CD8-positive, alpha-beta memory T cell (primary cell): ENCODE data around the gene CPNE5. TPM values are rescaled to one million over a fixed set of nuclear protein-coding genes. Genes with fewer than 3 reads are reported as not detected.
A peak's percentile ranks its signal among the peaks of the same experiment; 100 is the strongest.

ENCODE experiments used
- CTCF ChIA-PET: fragments of 350-600 bp; sonication (Branson Sonifier 250); formaldehyde crosslinking; loops from one replicate; lab custom pipeline; 2021; ENCODE audit warnings: antibody characterized with exemption; lab: Charles Lee
- POLR2A ChIA-PET: fragments of 350-600 bp; sonication (Branson Sonifier 250); formaldehyde crosslinking; loops from one replicate; lab custom pipeline; 2021; ENCODE audit warnings: antibody characterized with exemption; lab: Charles Lee
- DNase-seq, 5 donors: peaks; one replicate each; pipeline versions ENCODE4 v3.0.0 to v3.0.0-alpha.2; 2020 to 2022; ENCODE audit warnings: mixed read lengths in 1 of 5
- H3K27ac ChIP-seq: one replicate; pipeline ENCODE4 v1.7.0; 2013; ENCODE audit warnings: low read depth, mild to moderate bottlenecking, low read length, moderate library complexity
- H3K27me3 ChIP-seq: 2 replicates; pipeline ENCODE4 v1.7.0; 2013; ENCODE audit warnings: low read length, mild to moderate bottlenecking; ENCODE audit not compliant: insufficient read depth, poor library complexity, severe bottlenecking
- H3K36me3 ChIP-seq: 2 replicates; pipeline ENCODE4 v1.7.0; 2013; ENCODE audit warnings: mild to moderate bottlenecking, low read length, moderate library complexity; ENCODE audit not compliant: insufficient read depth
- H3K4me1 ChIP-seq: 2 replicates; pipeline ENCODE4 v1.7.0; 2013; ENCODE audit warnings: mild to moderate bottlenecking, low read length, moderate library complexity; ENCODE audit not compliant: insufficient read depth
- H3K4me3 ChIP-seq: 2 replicates; pipeline ENCODE4 v1.7.0; 2013; ENCODE audit warnings: mild to moderate bottlenecking, low read length
- H3K9me3 ChIP-seq: 2 replicates; pipeline ENCODE4 v1.7.0; 2013; ENCODE audit warnings: mild to moderate bottlenecking, low read length
- H3K27ac Mint-ChIP-seq, 8 donors: one replicate each; pipeline ENCODE4 v1.8.0; 2020 to 2021; ENCODE audit warnings: mixed read lengths in 8 of 8, mild to moderate bottlenecking in 6 of 8, inconsistent platforms in 3 of 8, moderate library complexity in 3 of 8
- H3K27me3 Mint-ChIP-seq, 2 donors: one replicate each; pipeline ENCODE4 v1.8.0; 2020 to 2021; ENCODE audit warnings: mixed read lengths in 2 of 2, mild to moderate bottlenecking in 1 of 2, moderate library complexity in 1 of 2
- H3K36me3 Mint-ChIP-seq, 3 donors: one replicate each; pipeline ENCODE4 v1.8.0; 2020 to 2021; ENCODE audit warnings: mixed read lengths in 3 of 3, inconsistent platforms in 1 of 3, mild to moderate bottlenecking in 1 of 3
- H3K4me1 Mint-ChIP-seq, 3 donors: one replicate each; pipeline ENCODE4 v1.8.0; 2020 to 2021; ENCODE audit warnings: mixed read lengths in 3 of 3, inconsistent platforms in 1 of 3, mild to moderate bottlenecking in 1 of 3
- H3K4me3 Mint-ChIP-seq, 7 donors: one replicate each; pipeline ENCODE4 v1.8.0; 2020 to 2021; ENCODE audit warnings: mixed read lengths in 7 of 7, mild to moderate bottlenecking in 6 of 7, moderate library complexity in 4 of 7, inconsistent platforms in 2 of 7
- H3K9me3 Mint-ChIP-seq, 5 donors: one replicate each; pipeline ENCODE4 v1.8.0; 2020 to 2022; ENCODE audit warnings: mixed read lengths in 5 of 5, mild to moderate bottlenecking in 3 of 5, moderate library complexity in 2 of 5, inconsistent platforms in 1 of 5
- polyA plus RNA-seq: library from polyadenylated mRNA; unstranded; fragments of 300-500 nt; fragmentation: Illumina TruSeq; gene quantifications from one replicate; pipeline ENCODE4 v1.2.3, GENCODE V29; 2021
- total RNA-seq, 2 experiments: library from RNA; stranded (reverse); gene quantifications; one replicate each; pipeline ENCODE4 v1.2.3, GENCODE V29; 2021

Gene CPNE5
- total and polyA plus RNA-seq, 3 experiments from 2014 or later, result 0.29 to 0.59 (median 0.44) TPM

- H3K9me3 Mint-ChIP-seq, result no peaks in the 10 kb centered on the region
- Histone ChIP-seq H3K27me3 (no peaks in the 10 kb centered on the region), H3K27ac (no peak overlapping the region), H3K4me1 (no peaks in the 10 kb centered on the region), H3K9me3 (no peaks in the 10 kb centered on the region), H3K4me3 (no peak overlapping the region), H3K36me3 (no peaks in the 10 kb centered on the region)
- H3K27ac Mint-ChIP-seq, result peak overlapping the region in 1 of 8 donors; percentile 9
- DNase-seq, result no peak
- H3K27me3 Mint-ChIP-seq, result peaks cover 0 to 29% of the 10 kb centered on the region in 2 donors
- peaks cover 0 to 3% (median 0%) of the 10 kb centered on the region in 3 donors for H3K36me3 Mint-ChIP-seq
- H3K4me3 Mint-ChIP-seq, result no peak overlapping the region
- ChIA-PET POLR2A (no interaction called here), CTCF (no interaction called here)
- peaks cover 0 to 3% (median 3%) of the 10 kb centered on the region in 3 donors for H3K4me1 Mint-ChIP-seq
Observed at GRCh38 chr6:36830577-36830976, 8.7 kb downstream of the CPNE5 start.

DNA sequence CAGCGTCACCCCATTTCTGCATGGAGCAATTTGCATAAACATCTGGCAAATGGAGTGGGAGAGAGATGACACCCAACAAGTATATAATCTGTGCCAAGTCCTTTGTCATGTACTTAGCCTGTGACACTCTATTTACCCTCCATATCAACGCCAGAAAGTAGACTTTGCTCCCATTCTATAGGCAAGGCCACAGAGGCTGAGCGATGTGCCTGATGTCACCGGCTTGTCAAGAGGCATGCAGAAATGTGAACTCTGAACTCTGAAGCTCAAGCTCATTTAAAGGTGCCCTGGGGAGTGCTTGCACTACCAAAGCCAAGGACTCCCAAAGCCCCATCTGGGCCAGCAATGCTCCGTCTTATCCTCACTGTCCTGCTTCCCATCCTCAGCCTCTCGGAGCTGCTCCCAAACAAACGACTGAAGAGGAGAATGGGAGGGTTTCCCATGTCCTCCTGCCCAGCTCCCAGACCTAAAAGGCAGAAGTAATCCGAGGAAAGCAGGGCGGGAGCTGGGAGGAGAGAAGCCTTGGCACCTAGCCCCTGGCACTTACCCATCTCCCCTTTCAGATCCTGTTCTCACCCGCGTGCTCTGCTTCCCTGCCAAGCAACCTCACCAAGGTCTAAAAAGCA lies 9.2 kb downstream of the CPNE5 start:
- Mint-ChIP-seq H3K4me3 (no peak overlapping the region), H3K9me3 (no peaks in the 10 kb centered on the region), H3K27ac (no peak overlapping the region), H3K4me1 (peaks cover 0 to 3% (median 3%) of the 10 kb centered on the region in 3 donors), H3K27me3 (peaks cover 1 to 30% of the 10 kb centered on the region in 2 donors), H3K36me3 (peaks cover 0 to under 1% (median 0%) of the 10 kb centered on the region in 3 donors)
- no peak for DNase-seq
- CTCF ChIA-PET, result no interaction called here
- no peaks in the 10 kb centered on the region for H3K9me3 ChIP-seq
- no peak overlapping the region for H3K27ac ChIP-seq
- no peaks in the 10 kb centered on the region for H3K27me3 ChIP-seq
- H3K4me3 ChIP-seq, result no peak overlapping the region
- POLR2A ChIA-PET, result no interaction called here
- H3K4me1 ChIP-seq, result no peaks in the 10 kb centered on the region
- H3K36me3 ChIP-seq, result no peaks in the 10 kb centered on the region

DNA sequence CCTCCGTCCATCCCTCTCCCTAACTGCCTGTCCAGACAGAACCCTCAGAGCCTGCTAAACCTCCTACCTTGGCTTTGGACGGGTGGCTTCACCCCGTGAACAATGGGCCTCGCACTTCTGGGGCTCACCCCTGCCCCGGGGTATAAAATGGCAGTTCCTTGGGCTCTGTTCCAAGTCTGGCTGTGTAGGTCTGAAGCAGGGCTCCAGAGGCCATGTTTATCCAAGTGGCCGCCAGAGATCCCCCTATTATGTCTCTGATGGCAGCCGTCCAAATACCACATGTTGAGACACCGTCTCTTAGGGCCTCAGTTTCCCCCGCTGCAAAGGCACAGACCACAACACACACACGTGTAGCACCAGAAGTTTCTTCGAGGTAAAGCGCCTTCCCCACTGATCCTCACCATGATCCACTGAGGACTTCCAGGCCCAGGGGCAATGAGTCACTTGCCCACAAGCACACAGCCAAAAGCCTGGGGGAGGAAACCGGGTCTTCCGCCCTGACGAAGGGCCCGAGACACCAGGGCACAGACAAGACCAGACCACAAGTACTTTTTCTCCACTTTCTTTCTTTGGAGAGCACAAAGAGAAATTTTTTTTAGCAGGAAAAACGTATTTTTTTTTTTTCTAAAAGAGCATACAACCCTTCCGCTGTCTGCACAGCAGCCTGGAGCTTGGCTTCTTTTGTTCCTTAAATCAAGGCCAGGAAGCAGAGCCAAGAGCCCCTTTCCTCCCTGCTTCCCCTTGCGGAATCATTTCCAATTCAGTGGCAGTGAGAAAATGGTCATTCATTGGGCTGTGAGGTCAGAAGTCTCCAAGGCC lies 11.8 kb downstream of the CPNE5 start:
- H3K4me1 ChIP-seq, result no peaks in the 10 kb centered on the region
- Mint-ChIP-seq H3K36me3 (no peaks in the 10 kb centered on the region), H3K9me3 (no peaks in the 10 kb centered on the region), H3K4me1 (peaks cover 0 to 3% (median 3%) of the 10 kb centered on the region in 3 donors), H3K4me3 (no peak overlapping the region), H3K27ac (peak overlapping the region in 1 of 8 donors; percentile 96), H3K27me3 (peaks cover 3 to 24% of the 10 kb centered on the region in 2 donors)
- H3K27ac ChIP-seq, result no peak overlapping the region
- ChIA-PET CTCF (interaction anchor here (0.7 kb wide), 1 partner anchor 42 kb away, joined by 3 read pairs; no protein-coding TSS in a partner anchor), POLR2A (no interaction called here)
- no peak for DNase-seq
- H3K4me3 ChIP-seq, result no peak overlapping the region
- H3K27me3 ChIP-seq, result no peaks in the 10 kb centered on the region
- no peaks in the 10 kb centered on the region for H3K36me3 ChIP-seq
- H3K9me3 ChIP-seq, result no peaks in the 10 kb centered on the region

- ChIA-PET POLR2A (no interaction called here), CTCF (no interaction called here)
- H3K36me3 Mint-ChIP-seq, result no peaks in the 10 kb centered on the region
- Histone ChIP-seq H3K4me3 (no peak overlapping the region), H3K9me3 (no peaks in the 10 kb centered on the region), H3K36me3 (no peaks in the 10 kb centered on the region), H3K27me3 (no peaks in the 10 kb centered on the region), H3K4me1 (no peaks in the 10 kb centered on the region), H3K27ac (no peak overlapping the region)
- H3K27ac Mint-ChIP-seq, result peak overlapping the region in 1 of 8 donors; percentile 96
- peaks cover 3 to 24% of the 10 kb centered on the region in 2 donors for H3K27me3 Mint-ChIP-seq
- H3K4me3 Mint-ChIP-seq, result no peak overlapping the region
- no peak for DNase-seq
- peaks cover 0 to 3% (median 3%) of the 10 kb centered on the region in 3 donors for H3K4me1 Mint-ChIP-seq
- no peaks in the 10 kb centered on the region for H3K9me3 Mint-ChIP-seq
Observed at GRCh38 chr6:36826520-36827227, 12.6 kb downstream of the CPNE5 start.

DNA sequence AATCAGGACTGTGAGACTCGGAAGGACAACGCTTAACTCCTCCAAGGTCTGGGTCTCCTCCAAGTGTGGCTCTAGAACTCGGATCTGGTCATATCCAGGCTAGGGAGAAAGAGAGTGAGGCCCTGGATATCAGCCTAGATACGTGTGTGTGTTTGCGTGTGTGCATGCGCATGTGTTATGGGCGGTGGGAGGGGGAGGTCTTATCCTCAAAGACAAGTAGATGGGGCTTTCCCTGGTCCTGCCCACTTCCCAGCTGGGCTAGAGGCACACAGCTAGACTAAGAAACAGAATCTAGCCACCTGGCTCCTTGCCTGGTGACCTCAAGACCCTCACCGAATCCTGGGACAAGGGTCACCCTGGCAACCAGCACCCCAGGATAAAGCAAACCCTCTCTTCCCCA lies 13.2 kb downstream of the CPNE5 start:
- Histone ChIP-seq H3K4me3 (no peak overlapping the region), H3K4me1 (no peaks in the 10 kb centered on the region), H3K27ac (no peak overlapping the region), H3K9me3 (no peaks in the 10 kb centered on the region), H3K27me3 (no peaks in the 10 kb centered on the region), H3K36me3 (no peaks in the 10 kb centered on the region)
- no peak overlapping the region for H3K27ac Mint-ChIP-seq
- no peaks in the 10 kb centered on the region for H3K9me3 Mint-ChIP-seq
- no peak for DNase-seq
- peaks cover 3 to 24% of the 10 kb centered on the region in 2 donors for H3K27me3 Mint-ChIP-seq
- H3K36me3 Mint-ChIP-seq, result no peaks in the 10 kb centered on the region
- H3K4me3 Mint-ChIP-seq, result no peak overlapping the region
- peaks cover 0 to 3% (median 3%) of the 10 kb centered on the region in 3 donors for H3K4me1 Mint-ChIP-seq
- CTCF ChIA-PET, result no interaction called here
- POLR2A ChIA-PET, result no interaction called here

DNA sequence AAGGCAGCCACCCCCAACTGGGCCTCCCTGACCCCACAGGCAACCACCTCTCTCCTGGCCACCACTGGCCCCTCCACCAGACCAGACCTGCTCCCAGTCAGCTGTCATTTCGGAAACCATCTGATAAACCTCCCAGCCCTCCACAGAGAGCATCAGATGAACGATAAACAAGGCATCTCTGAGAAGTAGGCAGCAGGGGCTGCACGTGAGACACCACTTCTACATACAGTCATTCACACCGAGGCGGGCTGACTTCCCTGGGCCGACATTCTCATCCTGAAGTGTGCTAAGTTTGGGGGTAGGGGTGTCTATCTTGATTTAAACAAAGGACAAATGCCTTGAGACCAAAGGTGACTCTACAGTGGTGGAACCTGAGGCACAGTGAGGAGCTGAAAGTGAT lies 13.8 kb downstream of the CPNE5 start:
- H3K36me3 Mint-ChIP-seq, result no peaks in the 10 kb centered on the region
- peaks cover 3 to 24% of the 10 kb centered on the region in 2 donors for H3K27me3 Mint-ChIP-seq
- H3K27ac ChIP-seq, result no peak overlapping the region
- H3K27ac Mint-ChIP-seq, result no peak overlapping the region
- H3K4me3 Mint-ChIP-seq, result no peak overlapping the region
- no peaks in the 10 kb centered on the region for H3K27me3 ChIP-seq
- DNase-seq, result no peak
- H3K4me3 ChIP-seq, result no peak overlapping the region
- peaks cover 0 to 3% (median 3%) of the 10 kb centered on the region in 3 donors for H3K4me1 Mint-ChIP-seq
- POLR2A ChIA-PET, result no interaction called here
- no peaks in the 10 kb centered on the region for H3K9me3 ChIP-seq
- no peaks in the 10 kb centered on the region for H3K4me1 ChIP-seq
- no peaks in the 10 kb centered on the region for H3K36me3 ChIP-seq
- CTCF ChIA-PET, result interaction anchor here (0.9 kb wide), 1 partner anchor 10 kb away, joined by 3 read pairs; no protein-coding TSS in a partner anchor
- H3K9me3 Mint-ChIP-seq, result no peaks in the 10 kb centered on the region

GRCh38 chr6:36824253-36824652 lies 15.0 kb downstream of the CPNE5 start:
- H3K27ac ChIP-seq, result no peak overlapping the region
- no peaks in the 10 kb centered on the region for H3K9me3 ChIP-seq
- H3K4me1 Mint-ChIP-seq, result peaks cover 0 to 3% (median 3%) of the 10 kb centered on the region in 3 donors
- H3K4me3 Mint-ChIP-seq, result no peak overlapping the region
- no peaks in the 10 kb centered on the region for H3K9me3 Mint-ChIP-seq
- ChIA-PET POLR2A (no interaction called here), CTCF (interaction anchor here (0.9 kb wide), 1 partner anchor 11 kb away, joined by 3 read pairs; no protein-coding TSS in a partner anchor)
- peaks cover 6 to 24% of the 10 kb centered on the region in 2 donors for H3K27me3 Mint-ChIP-seq
- no peak overlapping the region for H3K27ac Mint-ChIP-seq
- no peak overlapping the region for H3K4me3 ChIP-seq
- no peaks in the 10 kb centered on the region for H3K4me1 ChIP-seq
- H3K27me3 ChIP-seq, result no peaks in the 10 kb centered on the region
- no peaks in the 10 kb centered on the region for H3K36me3 ChIP-seq
- DNase-seq, result no peak
- no peaks in the 10 kb centered on the region for H3K36me3 Mint-ChIP-seq
